GM21576 (cell line): ENCODE data around the gene C16orf74.

Experiments used
- ATAC-seq: cut with Tn5 transposase; IDR thresholded peaks from one replicate; pipeline ENCODE4 v1.9.1; 2021; ENCODE audit warnings: mild to moderate bottlenecking, moderate library complexity; ENCODE audit not compliant: unreplicated experiment

Gene C16orf74

GRCh38 chr16:85677383-85677967, 73.4 kb downstream of the C16orf74 start:
- ATAC-seq, result no peak

- no peak for ATAC-seq
These were observed 74.4 kb downstream of the C16orf74 start for GRCh38 chr16:85676466-85676865.

- no peak for ATAC-seq
These were observed 75.5 kb downstream of the C16orf74 start for GRCh38 chr16:85675251-85675874.

GRCh38 chr16:85674828-85675227, 76.1 kb downstream of the C16orf74 start:
- no peak for ATAC-seq

- ATAC-seq, result no peak
These were observed 76.5 kb downstream of the C16orf74 start for GRCh38 chr16:85674418-85674755.

- ATAC-seq, result no peak
These were observed 77.1 kb downstream of the C16orf74 start for GRCh38 chr16:85673529-85674417.

- no peak for ATAC-seq
These were observed 80.1 kb downstream of the C16orf74 start for GRCh38 chr16:85670840-85671239.

GRCh38 chr16:85668676-85669424, 82.0 kb downstream of the C16orf74 start:
- ATAC-seq, result no peak

GRCh38 chr16:85667841-85668413, 83.0 kb downstream of the C16orf74 start:
- no peak for ATAC-seq

GRCh38 chr16:85667261-85667660, 83.6 kb downstream of the C16orf74 start:
- ATAC-seq, result no peak

- ATAC-seq, result no peak
These were observed 85.0 kb downstream of the C16orf74 start for GRCh38 chr16:85665929-85666328.

- no peak for ATAC-seq
These were observed 85.5 kb downstream of the C16orf74 start for GRCh38 chr16:85665373-85665740.

GRCh38 chr16:85664580-85665372, 86.1 kb downstream of the C16orf74 start:
- no peak for ATAC-seq

- no peak for ATAC-seq
These were observed 87.0 kb downstream of the C16orf74 start for GRCh38 chr16:85663891-85664321.

GRCh38 chr16:85662976-85663830, 87.7 kb downstream of the C16orf74 start:
- ATAC-seq, result no peak

GRCh38 chr16:85662482-85662812, 88.4 kb downstream of the C16orf74 start:
- no peak for ATAC-seq

- no peak for ATAC-seq
These were observed 89.0 kb downstream of the C16orf74 start for GRCh38 chr16:85661740-85662481.

- ATAC-seq, result no peak
These were observed 89.8 kb downstream of the C16orf74 start for GRCh38 chr16:85660843-85661739.
